Activated CD4-positive, alpha-beta T cell treated with anti-CD3 and anti-CD28 coated beads for 48 hours (primary cell): ENCODE data around the gene RNU6-8.

Source experiments
- DNase-seq: peaks from one replicate; pipeline ENCODE4 v3.0.0-alpha.2; 2020

Gene RNU6-8

DNA sequence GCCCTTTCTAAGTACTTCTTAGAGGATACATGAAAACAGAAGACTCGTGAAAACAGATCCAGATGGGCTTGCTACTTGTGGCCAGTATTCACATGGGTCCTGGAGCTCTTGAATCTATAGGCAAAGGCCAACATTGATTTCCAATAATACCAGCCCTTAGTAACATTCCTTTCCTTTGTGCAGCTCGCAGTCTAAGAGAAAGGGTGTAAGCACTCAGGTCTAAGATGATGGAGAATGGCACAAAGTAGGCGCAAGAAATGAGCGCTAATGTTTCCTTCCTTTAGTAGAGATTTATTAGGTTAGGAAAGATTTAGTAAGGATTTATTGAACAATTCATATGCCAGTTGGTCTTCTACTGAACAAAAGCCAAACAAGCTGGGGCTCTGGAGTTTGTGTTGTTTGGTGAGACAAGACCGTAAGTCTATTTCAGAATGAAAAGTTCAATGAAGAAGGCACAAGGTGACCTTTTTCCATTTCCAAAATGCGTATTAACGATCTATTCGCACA is 525 bp downstream of the RNU6-8 start:
- DNase-seq: no peak

DNA sequence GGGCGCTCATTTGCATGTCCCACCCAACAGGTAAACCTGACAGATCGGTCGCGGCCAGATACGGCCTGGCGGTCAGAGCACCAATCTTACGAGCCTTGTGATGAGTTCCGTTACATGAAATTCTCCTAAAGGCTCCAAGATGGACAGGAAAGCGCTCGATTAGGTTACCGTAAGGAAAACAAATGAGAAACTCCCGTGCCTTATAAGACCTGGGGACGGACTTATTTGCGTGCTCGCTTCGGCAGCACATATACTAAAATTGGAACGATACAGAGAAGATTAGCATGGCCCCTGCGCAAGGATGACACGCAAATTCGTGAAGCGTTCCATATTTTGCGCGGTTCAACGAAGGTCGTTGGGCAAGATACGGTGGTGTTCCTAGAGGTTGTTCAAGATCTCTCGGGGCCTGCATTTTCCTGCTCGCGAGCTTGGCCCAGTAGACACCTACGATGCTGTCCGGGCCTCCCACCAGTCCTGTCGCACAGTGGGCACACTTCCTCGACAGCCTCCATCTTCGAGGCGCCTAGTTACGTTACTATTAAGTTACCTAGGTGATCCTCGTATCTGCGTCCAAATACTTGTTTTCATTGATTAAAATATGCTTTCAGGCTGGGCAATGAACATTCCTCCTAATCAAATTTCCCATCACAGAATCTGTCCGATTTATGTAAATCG is 1.1 kb downstream of the RNU6-8 start, which contains the start of gene RNU6-7:
RNU6-7 (plus strand) TSS at position 230 of the 675 bp plus-strand sequence.
- DNase-seq: peak; percentile 36

GRCh38 chr14:32201193-32201815 is 1.8 kb downstream of the RNU6-8 start:
- peak; percentile 84 for DNase-seq

GRCh38 chr14:32200368-32201192 is 2.5 kb downstream of the RNU6-8 start:
- no peak for DNase-seq

GRCh38 chr14:32197919-32198318 is 5.2 kb downstream of the RNU6-8 start:
- DNase-seq: peak; percentile 38

GRCh38 chr14:32195636-32196035 is 7.4 kb downstream of the RNU6-8 start:
- DNase-seq: no peak

- no peak for DNase-seq
Observed at GRCh38 chr14:32193532-32193931, 9.5 kb downstream of the RNU6-8 start.

- DNase-seq: no peak
Observed at GRCh38 chr14:32192712-32193373, 10.2 kb downstream of the RNU6-8 start.

DNA sequence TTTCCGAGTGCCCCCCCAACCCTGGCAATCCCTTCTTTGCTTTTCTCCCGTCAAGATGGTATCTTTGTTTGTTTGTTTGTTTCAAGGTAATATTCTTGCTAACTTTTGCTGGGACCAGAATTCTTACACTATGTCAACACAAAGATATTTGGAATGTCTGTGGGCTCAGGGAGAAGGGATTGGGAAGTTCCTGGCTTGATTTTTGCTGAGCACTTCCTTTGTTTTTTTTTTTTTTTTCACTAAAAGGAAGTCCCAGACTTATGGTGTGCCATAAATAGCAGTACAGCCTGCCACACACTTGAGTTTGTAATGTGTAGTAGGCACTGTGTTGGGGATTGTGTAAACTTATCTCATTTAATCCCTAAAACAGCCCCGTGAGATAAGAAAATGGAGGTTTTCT is 12.4 kb downstream of the RNU6-8 start:
- no peak for DNase-seq

- no peak for DNase-seq
Observed at GRCh38 chr14:32189811-32190210, 13.3 kb downstream of the RNU6-8 start.

- no peak for DNase-seq
Observed at GRCh38 chr14:32186248-32186647, 16.8 kb downstream of the RNU6-8 start.

- DNase-seq: no peak
Observed at GRCh38 chr14:32185097-32185496, 18.0 kb downstream of the RNU6-8 start.

DNA sequence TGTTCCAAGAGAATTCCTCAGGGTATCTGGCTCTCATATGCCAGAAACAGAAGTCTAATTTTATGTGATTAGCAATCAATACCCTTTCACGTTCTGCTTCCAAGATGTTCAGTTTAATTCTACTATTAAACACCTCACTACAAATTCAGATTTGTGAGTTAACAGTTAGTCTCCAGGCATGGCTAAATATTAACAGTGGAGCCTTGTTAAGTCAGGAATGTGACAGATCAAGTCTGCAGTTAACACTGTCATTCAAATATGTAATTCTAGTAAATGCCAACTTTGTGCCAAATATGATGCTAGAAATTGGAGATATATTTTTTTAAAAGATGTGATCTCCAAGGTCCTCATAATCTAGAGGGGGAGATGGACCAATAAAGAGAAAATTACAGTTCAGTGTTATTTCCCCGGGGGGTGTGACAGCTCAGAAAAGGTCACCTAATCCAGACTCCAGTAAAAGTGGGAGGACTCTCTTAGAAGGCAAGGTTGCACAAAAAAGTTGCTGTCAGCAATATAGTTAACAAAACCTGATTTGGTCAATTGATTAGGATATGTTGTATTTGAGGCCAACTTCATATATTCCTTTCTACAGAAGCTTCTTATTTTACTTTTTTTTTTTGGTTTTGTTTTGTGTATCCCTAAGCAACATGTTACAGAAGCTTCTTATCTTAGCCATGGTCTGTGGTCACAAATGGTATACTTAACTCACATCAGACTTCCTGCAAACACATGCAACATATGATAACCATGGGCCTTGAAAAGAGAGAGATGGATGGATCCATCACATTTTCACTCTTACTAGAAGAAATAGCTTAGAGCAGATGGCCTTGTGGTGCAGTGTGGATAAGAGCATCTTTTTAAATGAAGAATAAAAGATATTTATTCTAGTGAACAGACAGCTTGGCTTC is 19.7 kb downstream of the RNU6-8 start:
- DNase-seq: no peak

DNA sequence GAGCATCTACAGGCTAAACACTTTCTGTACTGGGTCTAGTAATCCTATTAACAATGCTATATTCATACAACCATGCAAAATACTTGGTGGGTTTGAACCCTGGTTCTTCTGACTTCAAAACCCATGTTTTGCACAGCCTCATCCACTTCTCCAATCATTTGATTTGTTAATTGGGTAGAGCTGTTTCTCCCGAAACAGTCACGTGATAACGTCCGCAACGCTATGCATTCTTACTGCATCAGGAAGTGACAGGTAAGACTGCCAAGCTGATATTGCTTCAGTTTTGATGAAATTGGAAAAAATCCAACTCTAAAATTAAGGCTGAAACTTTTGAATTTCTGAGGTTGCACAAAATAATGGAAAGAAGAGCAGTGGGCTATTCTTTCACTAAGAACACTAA is 31.6 kb downstream of the RNU6-8 start:
- no peak for DNase-seq

GRCh38 chr14:32169191-32169590 is 33.9 kb downstream of the RNU6-8 start:
- DNase-seq: no peak

DNA sequence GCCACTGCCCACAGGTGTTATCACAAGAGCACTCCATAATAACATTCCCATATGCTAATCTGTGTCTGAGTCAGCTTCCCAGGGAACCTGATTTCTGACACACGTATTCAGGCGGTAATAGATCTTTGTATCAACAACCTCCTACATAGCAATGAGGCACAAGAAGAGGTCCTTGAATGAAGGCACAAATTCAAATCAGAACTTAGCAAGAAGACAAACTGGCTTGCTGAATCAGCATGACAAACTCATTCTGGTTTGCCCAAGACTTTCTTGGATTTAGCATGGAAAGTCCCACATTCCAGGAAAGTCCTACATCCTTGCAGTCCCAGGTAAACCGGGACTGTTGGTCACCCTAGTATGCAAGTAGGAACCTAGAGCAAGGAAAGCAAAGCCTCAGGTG is 35.2 kb downstream of the RNU6-8 start:
- no peak for DNase-seq

- no peak for DNase-seq
Observed at GRCh38 chr14:32166924-32167323, 36.1 kb downstream of the RNU6-8 start.

DNA sequence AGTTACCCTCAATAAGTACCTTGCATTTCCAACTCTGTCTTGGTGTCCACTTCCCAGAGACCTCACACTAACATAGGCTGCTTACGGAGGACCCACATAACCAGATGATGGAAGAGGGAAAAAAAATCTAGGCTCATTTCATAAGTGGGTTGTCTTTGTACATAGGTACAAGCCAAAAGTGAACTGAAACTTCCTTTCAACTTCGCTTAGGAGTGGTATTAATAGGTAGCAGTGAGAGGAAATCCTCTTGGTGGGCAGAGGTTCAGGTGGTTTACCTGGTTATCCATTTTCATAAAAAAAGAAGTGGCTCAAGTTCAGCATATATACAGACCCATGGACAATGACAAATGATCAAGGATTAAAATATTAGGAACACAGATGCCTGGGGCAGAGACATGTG is 37.0 kb downstream of the RNU6-8 start:
- no peak for DNase-seq
